H9 (cell line): Measurements from ENCODE around the gene ULK4. TPM values are rescaled to one million over a fixed set of nuclear protein-coding genes. Genes with fewer than 3 reads are reported as not detected.

Experiments used
- DNase-seq: peaks from one replicate; pipeline ENCODE4 v3.0.0-alpha.2; 2017
- H2AFZ ChIP-seq: one replicate; pipeline ENCODE4 v1.6.1; 2013; ENCODE audit warnings: mild to moderate bottlenecking, low read length, control low read depth, moderate library complexity
- H2AK5ac ChIP-seq: 2 replicates; pipeline ENCODE4 v1.6.1; 2013; ENCODE audit warnings: low read length, control low read depth, mixed read lengths; ENCODE audit not compliant: insufficient read length
- H2BK120ac ChIP-seq: one replicate; pipeline ENCODE4 v1.6.1; 2013; ENCODE audit warnings: low read depth, mild to moderate bottlenecking, low read length, control low read depth, inconsistent platforms; ENCODE audit not compliant: poor library complexity, severe bottlenecking
- H2BK12ac ChIP-seq: 2 replicates; pipeline ENCODE4 v1.6.1; 2013; ENCODE audit warnings: low read length, control low read depth, mixed read lengths, low read depth; ENCODE audit not compliant: insufficient read length
- H2BK15ac ChIP-seq: 2 replicates; pipeline ENCODE4 v1.6.1; 2013; ENCODE audit warnings: low read depth, low read length, control low read depth
- H2BK20ac ChIP-seq: one replicate; pipeline ENCODE4 v1.6.1; 2013; ENCODE audit warnings: low read depth, mild to moderate bottlenecking, low read length, control low read depth, inconsistent platforms; ENCODE audit not compliant: poor library complexity, severe bottlenecking
- H2BK5ac ChIP-seq: 2 replicates; pipeline ENCODE4 v1.6.1; 2013; ENCODE audit warnings: low read length, control low read depth, mixed read lengths; ENCODE audit not compliant: insufficient read length
- H3K14ac ChIP-seq: 2 replicates; pipeline ENCODE4 v1.6.1; 2013; ENCODE audit warnings: low read length, control low read depth; ENCODE audit not compliant: insufficient read depth
- H3K18ac ChIP-seq: 2 replicates; pipeline ENCODE4 v1.6.1; 2013; ENCODE audit warnings: low read depth, mild to moderate bottlenecking, mixed read lengths, low read length, control low read depth; ENCODE audit not compliant: insufficient read length
- H3K23ac ChIP-seq: 2 replicates; pipeline ENCODE4 v1.6.1; 2013; ENCODE audit warnings: low read length, control low read depth, mixed read lengths, low read depth; ENCODE audit not compliant: insufficient read length
- H3K23me2 ChIP-seq: 2 replicates; pipeline ENCODE4 v1.6.1; 2013; ENCODE audit warnings: low read depth, mild to moderate bottlenecking, mixed read lengths, low read length, control low read depth; ENCODE audit not compliant: insufficient read length, poor library complexity, severe bottlenecking
- H3K27ac ChIP-seq: 2 replicates; pipeline ENCODE4 v1.5.1; 2013; ENCODE audit warnings: low read length, control low read depth, mixed read lengths, low read depth; ENCODE audit not compliant: insufficient read length
- H3K27me3 ChIP-seq: 2 replicates; pipeline ENCODE4 v1.6.1; 2013; ENCODE audit warnings: low read length, control low read depth, inconsistent platforms; ENCODE audit not compliant: insufficient read depth
- H3K4ac ChIP-seq: 2 replicates; pipeline ENCODE4 v1.6.1; 2013; ENCODE audit warnings: low read depth, mild to moderate bottlenecking, control low read depth, inconsistent platforms, low read length, moderate library complexity
- H3K4me1 ChIP-seq: 2 replicates; pipeline ENCODE4 v1.6.1; 2013; ENCODE audit warnings: low read length, control low read depth, inconsistent platforms; ENCODE audit not compliant: insufficient read depth
- H3K4me2 ChIP-seq: 2 replicates; pipeline ENCODE4 v1.6.1; 2013; ENCODE audit warnings: low read length, control low read depth, mixed read lengths; ENCODE audit not compliant: insufficient read length, insufficient read depth
- H3K56ac ChIP-seq: 2 replicates; pipeline ENCODE4 v1.6.1; 2013; ENCODE audit warnings: low read depth, mild to moderate bottlenecking, mixed read lengths, low read length, control low read depth; ENCODE audit not compliant: insufficient read length
- H3K79me1 ChIP-seq: 2 replicates; pipeline ENCODE4 v1.6.1; 2013; ENCODE audit warnings: low read depth, mild to moderate bottlenecking, moderate library complexity, low read length, control low read depth, inconsistent platforms; ENCODE audit not compliant: insufficient read depth, poor library complexity, severe bottlenecking
- H3K79me2 ChIP-seq: 2 replicates; pipeline ENCODE4 v1.6.1; 2013; ENCODE audit warnings: low read length, control low read depth, inconsistent platforms; ENCODE audit not compliant: insufficient read depth
- H3K9ac ChIP-seq: 2 replicates; pipeline ENCODE4 v1.6.1; 2013; ENCODE audit warnings: low read length, control low read depth, mixed read lengths; ENCODE audit not compliant: insufficient read length; ENCODE audit errors: extremely low read depth
- H3K9me3 ChIP-seq: one replicate; pipeline ENCODE4 v1.6.1; 2013; ENCODE audit warnings: low read depth, low read length, inconsistent platforms; ENCODE audit not compliant: control insufficient read depth
- H3T11ph ChIP-seq: one replicate; pipeline ENCODE4 v1.6.1; 2013; ENCODE audit warnings: mild to moderate bottlenecking, low read length, control low read depth, inconsistent platforms
- H4K20me1 ChIP-seq: one replicate; pipeline ENCODE4 v1.6.1; 2013; ENCODE audit not compliant: control insufficient read depth, insufficient read length, insufficient read depth
- H4K5ac ChIP-seq: 2 replicates; pipeline ENCODE4 v1.6.1; 2013; ENCODE audit warnings: low read depth, mild to moderate bottlenecking, mixed read lengths, low read length, control low read depth; ENCODE audit not compliant: insufficient read length
- H4K8ac ChIP-seq: replicated peaks from 2 replicates; pipeline ENCODE4 v1.6.1; 2013; ENCODE audit warnings: low read length, control low read depth, mixed read lengths, low read depth; ENCODE audit not compliant: insufficient read length
- H4K91ac ChIP-seq: 2 replicates; pipeline ENCODE4 v1.6.1; 2013; ENCODE audit warnings: low read depth, mild to moderate bottlenecking, moderate library complexity, mixed read lengths, low read length, control low read depth; ENCODE audit not compliant: insufficient read length
- H3K27ac Mint-ChIP-seq, 3 experiments: 2 replicates in 2 of 3; 3 replicates in 1 of 3; pipeline ENCODE4 v1.8.0; 2020 to 2021; ENCODE audit warnings: mixed read lengths in 3 of 3, mild to moderate bottlenecking in 1 of 3, moderate library complexity in 1 of 3
- H3K27me3 Mint-ChIP-seq: 2 replicates; pipeline ENCODE4 v1.8.0; 2021; ENCODE audit warnings: low read depth, mild to moderate bottlenecking, moderate library complexity, mixed read lengths
- H3K36me3 Mint-ChIP-seq, 3 experiments: 2 replicates in 2 of 3; 3 replicates in 1 of 3; pipeline ENCODE4 v1.8.0; 2020 to 2021; ENCODE audit warnings: low read depth in 3 of 3, mixed read lengths in 3 of 3; ENCODE audit not compliant: insufficient read depth in 1 of 3
- H3K4me1 Mint-ChIP-seq, 2 experiments: 2 replicates each; pipeline ENCODE4 v1.8.0; 2020; ENCODE audit warnings: mixed read lengths in 2 of 2
- H3K4me3 Mint-ChIP-seq, 2 experiments: 2 replicates in 1 of 2; 3 replicates in 1 of 2; pipeline ENCODE4 v1.8.0; 2020 to 2021; ENCODE audit warnings: mild to moderate bottlenecking in 2 of 2, mixed read lengths in 2 of 2, moderate library complexity in 1 of 2
- H3K9me3 Mint-ChIP-seq, 2 experiments: 2 replicates in 1 of 2; 3 replicates in 1 of 2; pipeline ENCODE4 v1.8.0; 2020; ENCODE audit warnings: mild to moderate bottlenecking in 2 of 2, mixed read lengths in 2 of 2, moderate library complexity in 1 of 2
- WGBS: extraction: QIAGEN DNeasy Blood & Tissue Kit; methylation state at CpG from one replicate; pipeline ENCODE4 v1.1.7; 2013; ENCODE audit warnings: missing lambda C conversion rate, low lambda C conversion rate, mixed read lengths; ENCODE audit not compliant: insufficient read length; ENCODE audit errors: extremely low coverage; 5-methylcytosine and 5-hydroxymethylcytosine counted together
- total RNA-seq: library from RNA; stranded (reverse); gene quantifications from 2 replicates; pipeline ENCODE4 v1.2.1, GENCODE V29; 2021
- TF ChIP-seq, protein P1 (sequence below): fragments of 200-600 bp; sonication (generic); conservative IDR thresholded peaks from 3 replicates; pipeline ENCODE4 v1.8.0; 2021; ENCODE audit warnings: antibody characterized with exemption, mild to moderate bottlenecking

The ULK4 gene
- total RNA-seq, 1 experiment from 2014 or later: 12.9 TPM

DNA sequence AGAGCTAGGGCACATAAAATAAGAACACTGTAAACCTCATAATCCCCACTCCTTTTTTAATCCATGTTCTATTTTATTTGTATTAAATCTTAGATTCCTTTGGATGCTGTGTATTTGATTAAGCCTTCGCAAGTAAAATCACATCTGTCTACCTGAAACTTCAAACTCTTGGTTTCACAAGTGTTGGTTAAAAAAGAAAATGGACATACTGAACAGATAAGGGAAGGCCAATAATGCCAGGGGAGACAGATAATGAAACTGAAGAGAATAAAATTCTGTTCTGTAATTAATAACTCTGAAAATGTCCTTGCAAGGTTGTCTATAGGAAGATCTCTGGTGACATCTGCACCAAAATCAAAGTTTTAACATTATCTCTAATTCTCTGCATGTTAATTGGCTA is 114.2 kb downstream of the ULK4 start:
- Histone ChIP-seq H3K4me1 (no peaks in the 10 kb centered on the region), H3K23ac (no peak overlapping the region), H3K79me1 (no peaks in the 10 kb centered on the region), H3K79me2 (no peaks in the 10 kb centered on the region), H2BK5ac (no peak overlapping the region), H3K9ac (no peak overlapping the region), H3K56ac (no peak overlapping the region), H3K23me2 (no peaks in the 10 kb centered on the region), H3K14ac (no peak overlapping the region), H4K20me1 (no peaks in the 10 kb centered on the region), H3K4ac (no peak overlapping the region), H4K8ac (no peak overlapping the region), H2BK120ac (no peak overlapping the region), H2AFZ (no peak overlapping the region), H4K91ac (no peak overlapping the region), H2BK12ac (no peak overlapping the region), H3T11ph (no peak overlapping the region), H2BK15ac (no peak overlapping the region), H3K9me3 (no peaks in the 10 kb centered on the region), H3K4me2 (no peak overlapping the region), H2BK20ac (no peak overlapping the region), H4K5ac (no peak overlapping the region), H2AK5ac (no peak overlapping the region), H3K27me3 (no peaks in the 10 kb centered on the region), H3K27ac (no peak overlapping the region), H3K18ac (no peak overlapping the region)
- Mint-ChIP-seq H3K27ac (no peak overlapping the region), H3K4me3 (no peak overlapping the region), H3K9me3 (peaks cover 7 to 9% of the 10 kb centered on the region in 2 experiments), H3K4me1 (peaks cover 3 to 4% of the 10 kb centered on the region in 2 experiments), H3K27me3 (no peaks in the 10 kb centered on the region), H3K36me3 (peaks cover 9 to 12% (median 11%) of the 10 kb centered on the region in 3 experiments)
- WGBS: no CpG with 5 or more reads among the region's 1 CpG
- no peak for DNase-seq
- TF ChIP-seq, protein P1, sequence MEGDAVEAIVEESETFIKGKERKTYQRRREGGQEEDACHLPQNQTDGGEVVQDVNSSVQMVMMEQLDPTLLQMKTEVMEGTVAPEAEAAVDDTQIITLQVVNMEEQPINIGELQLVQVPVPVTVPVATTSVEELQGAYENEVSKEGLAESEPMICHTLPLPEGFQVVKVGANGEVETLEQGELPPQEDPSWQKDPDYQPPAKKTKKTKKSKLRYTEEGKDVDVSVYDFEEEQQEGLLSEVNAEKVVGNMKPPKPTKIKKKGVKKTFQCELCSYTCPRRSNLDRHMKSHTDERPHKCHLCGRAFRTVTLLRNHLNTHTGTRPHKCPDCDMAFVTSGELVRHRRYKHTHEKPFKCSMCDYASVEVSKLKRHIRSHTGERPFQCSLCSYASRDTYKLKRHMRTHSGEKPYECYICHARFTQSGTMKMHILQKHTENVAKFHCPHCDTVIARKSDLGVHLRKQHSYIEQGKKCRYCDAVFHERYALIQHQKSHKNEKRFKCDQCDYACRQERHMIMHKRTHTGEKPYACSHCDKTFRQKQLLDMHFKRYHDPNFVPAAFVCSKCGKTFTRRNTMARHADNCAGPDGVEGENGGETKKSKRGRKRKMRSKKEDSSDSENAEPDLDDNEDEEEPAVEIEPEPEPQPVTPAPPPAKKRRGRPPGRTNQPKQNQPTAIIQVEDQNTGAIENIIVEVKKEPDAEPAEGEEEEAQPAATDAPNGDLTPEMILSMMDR: no peak
